Smooth muscle cell (in vitro differentiated cells): ENCODE data around the gene CFAP61. TPM values are rescaled to one million over a fixed set of nuclear protein-coding genes. Genes with fewer than 3 reads are reported as not detected.

Source experiments
- DNase-seq: peaks from one replicate; lab custom pipeline; 2025; ENCODE audit not compliant: unreplicated experiment; lab: John Stamatoyannopoulos, UW
- H2AFZ ChIP-seq: fragments of 200-600 bp; sonication (generic); 2 replicates; pipeline ENCODE4 v1.6.0; 2016; ENCODE audit warnings: antibody characterized with exemption, low read depth, mild to moderate bottlenecking
- H3F3A ChIP-seq: fragments of 200-600 bp; sonication (generic); 2 replicates; pipeline ENCODE4 v1.6.0; 2017; ENCODE audit warnings: antibody characterized with exemption, low read depth
- H3K27ac ChIP-seq: fragments of 200-600 bp; sonication (generic); 2 replicates; pipeline ENCODE4 v1.5.1; 2016; ENCODE audit warnings: low read depth, mild to moderate bottlenecking
- H3K27me3 ChIP-seq: fragments of 200-600 bp; sonication (generic); 2 replicates; pipeline ENCODE4 v1.6.1; 2016; ENCODE audit warnings: low read depth, mild to moderate bottlenecking
- H3K36me3 ChIP-seq: fragments of 200-600 bp; sonication (generic); 2 replicates; pipeline ENCODE4 v1.5.1; 2016; ENCODE audit warnings: low read depth
- H3K4me1 ChIP-seq: fragments of 200-600 bp; sonication (generic); 2 replicates; pipeline ENCODE4 v1.5.1; 2016; ENCODE audit warnings: low read depth
- H3K4me2 ChIP-seq: fragments of 200-600 bp; sonication (generic); 2 replicates; pipeline ENCODE4 v1.6.0; 2016; ENCODE audit warnings: mild to moderate bottlenecking
- H3K4me3 ChIP-seq: fragments of 200-600 bp; sonication (generic); 2 replicates; pipeline ENCODE4 v1.5.1; 2016; ENCODE audit warnings: mild to moderate bottlenecking
- H3K79me2 ChIP-seq: fragments of 200-600 bp; sonication (generic); 2 replicates; pipeline ENCODE4 v1.6.0; 2016; ENCODE audit warnings: low read depth, mild to moderate bottlenecking
- H3K9ac ChIP-seq: fragments of 200-600 bp; sonication (generic); 2 replicates; pipeline ENCODE4 v1.6.0; 2016; ENCODE audit warnings: low read depth
- H3K9me3 ChIP-seq: fragments of 200-600 bp; sonication (generic); replicated peaks from 2 replicates; pipeline ENCODE4 v1.5.1; 2016; ENCODE audit warnings: low read depth
- H4K20me1 ChIP-seq: fragments of 200-600 bp; sonication (generic); 2 replicates; pipeline ENCODE4 v1.6.0; 2016; ENCODE audit warnings: low read depth
- WGBS: methylation state at CpG from one replicate; pipeline ENCODE4 v1.1.7; 2016; ENCODE audit warnings: low lambda C conversion rate; 5-methylcytosine and 5-hydroxymethylcytosine counted together
- polyA plus RNA-seq: library from polyadenylated mRNA; unstranded; fragments of >200 nt; fragmentation: Nextera tagmentation; extraction: Ambion mirVana; gene quantifications from 2 replicates; pipeline ENCODE4 v1.2.1, GENCODE V29; 2016
- total RNA-seq: library from RNA; depleted of rRNA; stranded (reverse); fragments of >200 nt; gene quantifications from 2 replicates; pipeline ENCODE4 v1.2.3, GENCODE V29; 2014
- TF ChIP-seq, protein P1 (sequence below): fragments of 200-600 bp; sonication (generic); IDR thresholded peaks from 2 replicates; pipeline ENCODE4 v1.5.1; 2017; ENCODE audit warnings: borderline replicate concordance, mild to moderate bottlenecking, antibody characterized with exemption; ENCODE audit not compliant: insufficient read depth, poor library complexity, severe bottlenecking

The CFAP61 gene
- total and polyA plus RNA-seq, 2 experiments from 2014 or later: not detected

DNA sequence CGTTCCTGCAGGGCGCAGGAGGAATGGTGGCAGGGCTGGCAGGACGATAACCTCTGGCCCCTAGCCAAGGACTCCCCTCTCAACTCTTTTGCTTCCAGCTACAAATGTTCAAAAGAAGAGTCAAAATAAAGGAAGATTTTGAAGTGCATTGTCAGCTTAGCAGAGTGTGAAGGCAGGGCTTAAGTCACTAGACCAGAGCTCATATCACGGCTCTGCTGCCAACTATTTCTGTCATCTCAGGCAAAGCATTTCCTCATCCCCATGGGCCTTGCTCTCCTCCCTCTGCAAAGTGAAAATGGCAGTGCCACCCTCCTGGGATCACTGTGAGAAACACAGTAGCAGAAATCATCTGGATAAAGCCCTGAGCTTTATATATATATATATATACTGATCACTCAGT lies 36.7 kb downstream of the CFAP61 start:
- no peaks in the 10 kb centered on the region for H3K4me1 ChIP-seq
- no peak overlapping the region for H3K9ac ChIP-seq
- no peaks in the 10 kb centered on the region for H3K36me3 ChIP-seq
- H3K4me2 ChIP-seq: no peak overlapping the region
- H3K27ac ChIP-seq: no peak overlapping the region
- WGBS: 83% methylated on average over 4 of the region's 4 CpGs
- H3K4me3 ChIP-seq: no peak overlapping the region
- no peak for DNase-seq
- no peaks in the 10 kb centered on the region for H4K20me1 ChIP-seq
- H2AFZ ChIP-seq: no peak overlapping the region
- H3K79me2 ChIP-seq: no peaks in the 10 kb centered on the region
- H3F3A ChIP-seq: no peaks in the 10 kb centered on the region
- TF ChIP-seq, protein P1, sequence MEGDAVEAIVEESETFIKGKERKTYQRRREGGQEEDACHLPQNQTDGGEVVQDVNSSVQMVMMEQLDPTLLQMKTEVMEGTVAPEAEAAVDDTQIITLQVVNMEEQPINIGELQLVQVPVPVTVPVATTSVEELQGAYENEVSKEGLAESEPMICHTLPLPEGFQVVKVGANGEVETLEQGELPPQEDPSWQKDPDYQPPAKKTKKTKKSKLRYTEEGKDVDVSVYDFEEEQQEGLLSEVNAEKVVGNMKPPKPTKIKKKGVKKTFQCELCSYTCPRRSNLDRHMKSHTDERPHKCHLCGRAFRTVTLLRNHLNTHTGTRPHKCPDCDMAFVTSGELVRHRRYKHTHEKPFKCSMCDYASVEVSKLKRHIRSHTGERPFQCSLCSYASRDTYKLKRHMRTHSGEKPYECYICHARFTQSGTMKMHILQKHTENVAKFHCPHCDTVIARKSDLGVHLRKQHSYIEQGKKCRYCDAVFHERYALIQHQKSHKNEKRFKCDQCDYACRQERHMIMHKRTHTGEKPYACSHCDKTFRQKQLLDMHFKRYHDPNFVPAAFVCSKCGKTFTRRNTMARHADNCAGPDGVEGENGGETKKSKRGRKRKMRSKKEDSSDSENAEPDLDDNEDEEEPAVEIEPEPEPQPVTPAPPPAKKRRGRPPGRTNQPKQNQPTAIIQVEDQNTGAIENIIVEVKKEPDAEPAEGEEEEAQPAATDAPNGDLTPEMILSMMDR: no peak
- no peaks in the 10 kb centered on the region for H3K9me3 ChIP-seq
- peaks cover 9% of the 10 kb centered on the region for H3K27me3 ChIP-seq

- Histone ChIP-seq H3K4me3 (no peak overlapping the region), H3K4me1 (no peaks in the 10 kb centered on the region), H3K36me3 (no peaks in the 10 kb centered on the region), H3K79me2 (no peaks in the 10 kb centered on the region), H3K27me3 (peaks cover 9% of the 10 kb centered on the region), H2AFZ (no peak overlapping the region), H3K4me2 (no peak overlapping the region), H3F3A (no peaks in the 10 kb centered on the region), H3K9ac (no peak overlapping the region), H3K9me3 (no peaks in the 10 kb centered on the region), H3K27ac (no peak overlapping the region), H4K20me1 (no peaks in the 10 kb centered on the region)
- no peak for DNase-seq
- 90% methylated on average over 1 of the region's 1 CpG for WGBS
- TF ChIP-seq, protein P1: no peak
These were observed 37.6 kb downstream of the CFAP61 start for GRCh38 chr20:20089939-20090338.

GRCh38 chr20:20092827-20093226 lies 40.5 kb downstream of the CFAP61 start:
- WGBS: 95% methylated on average over 4 of the region's 4 CpGs
- Histone ChIP-seq H3K9me3 (no peaks in the 10 kb centered on the region), H4K20me1 (no peaks in the 10 kb centered on the region), H3K36me3 (no peaks in the 10 kb centered on the region), H3K4me2 (no peak overlapping the region), H3K4me3 (no peak overlapping the region), H3K27ac (no peak overlapping the region), H3K79me2 (no peaks in the 10 kb centered on the region), H2AFZ (no peak overlapping the region), H3K27me3 (peaks cover 1% of the 10 kb centered on the region), H3F3A (no peaks in the 10 kb centered on the region), H3K4me1 (no peaks in the 10 kb centered on the region), H3K9ac (no peak overlapping the region)
- TF ChIP-seq, protein P1: no peak
- no peak for DNase-seq

- H3K79me2 ChIP-seq: no peaks in the 10 kb centered on the region
- H3K4me1 ChIP-seq: no peaks in the 10 kb centered on the region
- H3K27me3 ChIP-seq: no peaks in the 10 kb centered on the region
- H3K9ac ChIP-seq: no peak overlapping the region
- no peak for DNase-seq
- H3K4me3 ChIP-seq: no peak overlapping the region
- H3K36me3 ChIP-seq: no peaks in the 10 kb centered on the region
- H2AFZ ChIP-seq: no peak overlapping the region
- H3F3A ChIP-seq: no peaks in the 10 kb centered on the region
- TF ChIP-seq, protein P1: no peak
- H3K27ac ChIP-seq: no peak overlapping the region
- H3K9me3 ChIP-seq: no peaks in the 10 kb centered on the region
- H4K20me1 ChIP-seq: no peaks in the 10 kb centered on the region
- WGBS: 87% methylated on average over 6 of the region's 6 CpGs
- no peak overlapping the region for H3K4me2 ChIP-seq
These were observed 42.1 kb downstream of the CFAP61 start for GRCh38 chr20:20094410-20094809.
